Osteoblast (primary cell): ENCODE measurements around the gene SMNDC1. TPM values are rescaled to one million over a fixed set of nuclear protein-coding genes. Genes with fewer than 3 reads are reported as not detected.

Source experiments
- DNase-seq: peaks from one replicate; pipeline ENCODE4 v3.0.0; 2011; ENCODE audit warnings: low spot score, mixed read lengths; ENCODE audit not compliant: insufficient read length; ENCODE audit errors: missing footprints
- H2AFZ ChIP-seq: 2 replicates; pipeline ENCODE4 v1.6.0; 2011; ENCODE audit warnings: mild to moderate bottlenecking, low read length
- H3K27ac ChIP-seq: 2 replicates; pipeline ENCODE4 v1.5.1; 2011; ENCODE audit warnings: mild to moderate bottlenecking, low read depth, low read length, moderate library complexity
- H3K27me3 ChIP-seq: 2 replicates; pipeline ENCODE4 v1.6.0; 2012; ENCODE audit warnings: mild to moderate bottlenecking, control low read depth, inconsistent platforms, low read length, moderate library complexity; ENCODE audit not compliant: insufficient read depth
- H3K36me3 ChIP-seq: 2 replicates; pipeline ENCODE4 v1.5.1; 2011; ENCODE audit warnings: mild to moderate bottlenecking, low read length, control low read depth, moderate library complexity; ENCODE audit not compliant: insufficient read depth
- H3K4me1 ChIP-seq: 2 replicates; pipeline ENCODE4 v1.5.1; 2011; ENCODE audit warnings: mild to moderate bottlenecking, low read length, control low read depth, moderate library complexity; ENCODE audit not compliant: insufficient read depth
- H3K4me2 ChIP-seq: 2 replicates; pipeline ENCODE4 v1.6.0; 2011; ENCODE audit warnings: mild to moderate bottlenecking, low read length; ENCODE audit not compliant: insufficient read depth
- H3K4me3 ChIP-seq: fragments of 200-600 bp; sonication (generic); 3 replicates; pipeline ENCODE4 v1.5.1; 2012; ENCODE audit warnings: mild to moderate bottlenecking, low read length, inconsistent platforms; ENCODE audit not compliant: insufficient read depth
- H3K79me2 ChIP-seq: 2 replicates; pipeline ENCODE4 v1.6.0; 2012; ENCODE audit warnings: mild to moderate bottlenecking, low read length, control low read depth, inconsistent platforms; ENCODE audit not compliant: insufficient read depth
- H3K9me3 ChIP-seq: 2 replicates; pipeline ENCODE4 v1.5.1; 2011; ENCODE audit warnings: low read depth, low read length, control low read depth
- H4K20me1 ChIP-seq: 2 replicates; pipeline ENCODE4 v1.6.0; 2012; ENCODE audit warnings: mild to moderate bottlenecking, low read length, control low read depth; ENCODE audit not compliant: insufficient read depth
- total RNA-seq: library from RNA; depleted of rRNA; stranded (reverse); fragments of >200 nt; gene quantifications from 2 replicates; pipeline ENCODE4 v1.2.3, GENCODE V29; 2012
- TF ChIP-seq, protein P1 (sequence below): IDR thresholded peaks from 2 replicates; pipeline ENCODE4 v1.5.1; 2011; ENCODE audit warnings: mild to moderate bottlenecking, low read depth, low read length, moderate library complexity; ENCODE audit errors: extremely low read depth

The SMNDC1 gene
- total RNA-seq, 1 donor, result 6.9 TPM

DNA sequence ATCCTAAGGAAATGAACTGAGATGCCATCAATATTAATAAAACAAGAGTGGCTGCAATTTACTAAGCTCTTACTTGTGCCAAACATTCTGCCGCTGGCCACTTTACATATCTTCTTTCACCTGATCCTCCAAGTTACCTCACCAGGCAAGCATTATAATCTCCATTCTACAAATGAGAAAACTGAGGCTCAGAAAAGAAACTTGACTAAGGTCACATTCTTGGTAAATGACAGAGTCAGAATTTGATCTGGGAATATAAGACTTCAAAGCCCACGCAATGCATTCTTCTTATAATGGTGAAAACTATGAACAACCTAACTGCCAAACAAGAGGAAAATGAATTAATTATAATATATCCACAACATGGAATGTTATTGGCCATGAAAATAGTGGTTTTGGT, 46.1 kb upstream of the SMNDC1 start:
- Histone ChIP-seq H3K4me2 (no peak overlapping the region), H3K9me3 (no peaks in the 10 kb centered on the region), H3K4me1 (peaks cover 46% of the 10 kb centered on the region), H3K79me2 (no peaks in the 10 kb centered on the region), H3K27ac (peak overlapping the region; percentile 25), H4K20me1 (no peaks in the 10 kb centered on the region), H3K4me3 (no peak overlapping the region), H3K36me3 (no peaks in the 10 kb centered on the region), H2AFZ (no peak overlapping the region), H3K27me3 (no peaks in the 10 kb centered on the region)
- TF ChIP-seq, protein P1, sequence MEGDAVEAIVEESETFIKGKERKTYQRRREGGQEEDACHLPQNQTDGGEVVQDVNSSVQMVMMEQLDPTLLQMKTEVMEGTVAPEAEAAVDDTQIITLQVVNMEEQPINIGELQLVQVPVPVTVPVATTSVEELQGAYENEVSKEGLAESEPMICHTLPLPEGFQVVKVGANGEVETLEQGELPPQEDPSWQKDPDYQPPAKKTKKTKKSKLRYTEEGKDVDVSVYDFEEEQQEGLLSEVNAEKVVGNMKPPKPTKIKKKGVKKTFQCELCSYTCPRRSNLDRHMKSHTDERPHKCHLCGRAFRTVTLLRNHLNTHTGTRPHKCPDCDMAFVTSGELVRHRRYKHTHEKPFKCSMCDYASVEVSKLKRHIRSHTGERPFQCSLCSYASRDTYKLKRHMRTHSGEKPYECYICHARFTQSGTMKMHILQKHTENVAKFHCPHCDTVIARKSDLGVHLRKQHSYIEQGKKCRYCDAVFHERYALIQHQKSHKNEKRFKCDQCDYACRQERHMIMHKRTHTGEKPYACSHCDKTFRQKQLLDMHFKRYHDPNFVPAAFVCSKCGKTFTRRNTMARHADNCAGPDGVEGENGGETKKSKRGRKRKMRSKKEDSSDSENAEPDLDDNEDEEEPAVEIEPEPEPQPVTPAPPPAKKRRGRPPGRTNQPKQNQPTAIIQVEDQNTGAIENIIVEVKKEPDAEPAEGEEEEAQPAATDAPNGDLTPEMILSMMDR, result no peak
- DNase-seq, result no peak

DNA sequence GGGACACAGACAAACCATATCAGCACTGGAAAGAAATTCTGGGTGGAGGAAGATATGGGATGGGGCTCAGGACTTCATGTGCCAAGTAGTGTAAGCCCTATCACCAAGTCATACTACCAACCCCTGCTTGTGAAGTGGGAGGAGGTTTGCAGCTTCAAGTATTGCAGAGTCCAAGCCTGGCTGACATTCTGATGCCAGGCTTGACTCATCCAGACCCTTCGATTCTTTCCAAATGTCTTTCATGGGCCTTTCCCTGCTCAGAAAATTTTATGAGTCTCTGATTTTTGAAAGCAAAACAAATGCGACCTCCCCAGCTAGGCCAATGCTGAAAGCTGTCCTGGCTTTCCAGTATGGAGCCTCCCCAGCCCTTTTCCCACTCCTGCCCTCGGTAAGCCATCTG, 45.1 kb upstream of the SMNDC1 start:
- TF ChIP-seq, protein P1, result no peak
- no peaks in the 10 kb centered on the region for H3K9me3 ChIP-seq
- H3K4me2 ChIP-seq, result no peak overlapping the region
- peaks cover 39% of the 10 kb centered on the region for H3K4me1 ChIP-seq
- H4K20me1 ChIP-seq, result no peaks in the 10 kb centered on the region
- DNase-seq, result no peak
- H3K4me3 ChIP-seq, result no peak overlapping the region
- no peaks in the 10 kb centered on the region for H3K79me2 ChIP-seq
- no peaks in the 10 kb centered on the region for H3K36me3 ChIP-seq
- peak overlapping the region; percentile 25 for H3K27ac ChIP-seq
- H2AFZ ChIP-seq, result no peak overlapping the region
- no peaks in the 10 kb centered on the region for H3K27me3 ChIP-seq

DNA sequence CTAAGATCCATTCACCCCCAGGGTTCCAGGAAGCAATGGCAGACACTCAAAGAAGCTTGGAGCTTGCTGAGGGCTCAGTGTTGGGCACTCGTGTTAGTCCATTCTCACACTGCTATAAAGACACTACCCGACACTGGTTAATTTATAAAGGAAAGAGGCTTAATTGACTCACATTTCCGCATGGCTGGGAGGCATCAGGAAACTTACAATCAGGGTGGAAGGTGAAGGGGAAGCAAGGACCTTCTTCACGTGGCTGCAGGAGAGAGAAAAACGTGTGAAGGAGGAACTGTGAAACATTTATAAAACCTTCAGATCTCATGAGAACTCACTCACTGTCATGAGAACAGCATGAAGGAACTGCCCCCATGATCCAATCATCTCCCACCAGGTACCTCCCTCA, 44.7 kb upstream of the SMNDC1 start:
- H3K4me2 ChIP-seq, result no peak overlapping the region
- no peak for DNase-seq
- no peaks in the 10 kb centered on the region for H4K20me1 ChIP-seq
- H2AFZ ChIP-seq, result no peak overlapping the region
- H3K79me2 ChIP-seq, result no peaks in the 10 kb centered on the region
- H3K36me3 ChIP-seq, result no peaks in the 10 kb centered on the region
- peaks cover 35% of the 10 kb centered on the region for H3K4me1 ChIP-seq
- no peaks in the 10 kb centered on the region for H3K27me3 ChIP-seq
- no peaks in the 10 kb centered on the region for H3K9me3 ChIP-seq
- TF ChIP-seq, protein P1, result no peak
- H3K27ac ChIP-seq, result no peak overlapping the region
- no peak overlapping the region for H3K4me3 ChIP-seq

DNA sequence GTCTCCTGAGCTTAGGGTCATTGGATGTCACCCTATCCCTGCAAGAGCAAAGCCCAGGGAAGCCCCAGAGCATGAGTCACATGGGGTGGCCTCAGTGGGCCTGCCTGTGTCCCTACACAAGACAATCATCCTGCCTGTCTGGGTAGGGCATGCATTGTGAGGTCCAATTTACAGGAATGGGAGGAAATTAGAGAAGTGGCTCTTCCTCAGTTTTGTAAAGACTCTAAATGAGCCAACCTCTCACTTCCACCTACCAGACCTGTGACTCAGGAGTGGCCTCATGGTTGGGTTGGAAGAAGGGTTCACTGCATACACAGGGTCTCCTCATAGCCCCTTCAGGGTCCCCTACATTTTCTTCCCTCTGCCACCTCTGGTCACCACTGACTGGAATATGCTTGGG, 43.6 kb upstream of the SMNDC1 start:
- H3K4me3 ChIP-seq, result no peak overlapping the region
- no peak overlapping the region for H3K27ac ChIP-seq
- TF ChIP-seq, protein P1, result no peak
- H4K20me1 ChIP-seq, result no peaks in the 10 kb centered on the region
- H3K4me1 ChIP-seq, result peaks cover 24% of the 10 kb centered on the region
- no peaks in the 10 kb centered on the region for H3K27me3 ChIP-seq
- no peak overlapping the region for H2AFZ ChIP-seq
- no peaks in the 10 kb centered on the region for H3K9me3 ChIP-seq
- H3K79me2 ChIP-seq, result no peaks in the 10 kb centered on the region
- H3K36me3 ChIP-seq, result no peaks in the 10 kb centered on the region
- H3K4me2 ChIP-seq, result no peak overlapping the region
- no peak for DNase-seq
